Stimulated activated CD4-positive, alpha-beta T cell treated with anti-CD3 and anti-CD28 coated beads, TNF-alpha, amount 100 ng/mL, for 1 hour (primary cell): ENCODE results near the gene FUZ.

Experiments used
- DNase-seq, 3 donors: peaks; one replicate each; pipeline ENCODE4 v3.0.0-alpha.2; 2020; ENCODE audit warnings: low read depth in 3 of 3, low spot score in 1 of 3

The FUZ gene

GRCh38 chr19:49812997-49813861 is at the start of gene FUZ:
Gene FUZ (minus strand): TSS chr19:49813292. CDS start chr19:49813106, 186 bp downstream.
- DNase-seq, result peak; percentile 74 to 84 (median 79)

- no peak for DNase-seq
These were observed 49.5 kb upstream of the FUZ start for GRCh38 chr19:49862391-49863253.

DNA sequence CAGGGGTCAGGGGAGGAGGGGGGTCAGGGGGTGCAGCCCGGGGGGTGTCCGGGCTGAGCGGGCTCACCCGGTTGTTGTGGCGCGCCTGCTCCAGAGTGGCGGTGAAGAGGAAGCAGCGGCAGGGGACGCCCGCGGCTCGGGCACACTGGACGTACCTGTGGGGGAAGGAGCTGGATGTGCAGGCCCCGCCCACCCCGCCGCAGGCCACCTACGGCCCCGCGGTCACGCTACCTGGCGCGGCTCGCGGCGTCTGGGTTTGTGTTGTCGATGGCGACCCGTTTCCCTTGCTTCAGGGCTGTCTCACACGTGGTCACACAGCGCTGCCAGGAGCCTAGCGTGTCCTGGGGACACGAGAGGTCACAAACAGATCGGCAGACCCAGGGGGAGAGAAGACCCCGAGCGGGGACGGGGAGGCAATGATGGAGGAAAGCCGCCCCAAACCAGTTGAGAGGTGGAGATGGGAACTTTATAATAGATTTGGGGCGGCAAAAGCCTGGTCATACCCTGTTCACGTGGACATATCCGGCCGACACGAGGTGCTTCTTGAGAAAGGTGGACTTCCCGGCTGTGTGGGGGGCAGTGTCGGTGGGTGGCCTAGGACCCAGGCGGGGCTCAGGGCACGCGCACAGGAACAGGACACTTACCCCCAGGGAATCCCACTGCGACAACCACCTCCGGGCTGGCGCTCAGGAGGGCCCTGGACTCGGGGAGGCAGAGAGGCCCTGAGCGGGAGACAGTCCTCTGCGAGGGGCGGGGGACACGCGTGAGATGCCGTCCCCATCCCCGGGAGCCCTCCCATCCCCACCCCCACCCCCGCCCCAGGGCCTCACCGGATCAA is 48.7 kb upstream of the FUZ start:
- no peak for DNase-seq

- no peak for DNase-seq
These were observed 48.0 kb upstream of the FUZ start for GRCh38 chr19:49861107-49861506.

- DNase-seq, result no peak
These were observed 47.4 kb upstream of the FUZ start for GRCh38 chr19:49860336-49861102.

- DNase-seq, result no peak
These were observed 46.7 kb upstream of the FUZ start for GRCh38 chr19:49859682-49860335.

GRCh38 chr19:49858088-49858985 is 45.2 kb upstream of the FUZ start:
- DNase-seq, result no peak

- no peak for DNase-seq
These were observed 44.7 kb upstream of the FUZ start for GRCh38 chr19:49857838-49858087.

DNA sequence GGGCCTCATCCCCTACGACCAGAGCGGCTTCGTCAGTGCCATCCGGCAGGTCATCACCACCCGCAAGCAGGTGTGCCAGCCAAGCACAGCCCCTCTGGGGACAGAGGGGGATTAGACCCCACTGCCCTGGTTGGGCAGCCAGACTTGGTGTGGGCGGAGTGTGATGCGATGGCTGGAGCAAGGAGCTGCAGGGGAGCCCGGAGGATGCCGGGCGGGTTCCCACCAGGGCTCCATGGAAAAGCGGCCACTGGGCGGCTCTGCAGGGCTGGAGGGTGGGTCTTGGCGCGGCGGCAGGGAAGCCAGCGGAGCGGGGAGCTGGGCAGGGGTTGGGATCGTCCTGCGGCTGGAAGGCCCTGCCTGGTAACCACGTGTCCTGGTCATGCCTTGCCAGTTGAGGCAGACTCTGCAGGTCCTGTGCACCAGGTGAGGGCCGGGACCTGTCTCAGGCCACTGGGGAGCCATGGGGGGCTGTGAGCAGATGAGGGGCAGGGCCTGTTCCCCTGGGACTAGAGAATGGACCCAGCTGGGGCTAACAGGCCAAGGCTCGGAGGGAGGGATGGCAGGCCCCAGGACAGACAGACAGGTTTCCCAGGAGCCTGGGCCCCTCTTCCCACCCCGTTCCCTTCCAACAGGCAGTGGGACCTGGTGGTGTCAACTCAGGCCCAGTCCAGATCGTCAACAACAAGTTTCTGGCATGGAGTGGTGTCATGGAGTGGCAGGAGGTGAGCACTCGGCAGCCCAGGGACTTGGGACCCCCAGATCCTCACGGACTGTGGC is 44.2 kb upstream of the FUZ start:
- no peak for DNase-seq

GRCh38 chr19:49856574-49857021 is 43.5 kb upstream of the FUZ start:
- DNase-seq, result no peak

GRCh38 chr19:49855676-49856573 is 42.8 kb upstream of the FUZ start:
- DNase-seq, result no peak

DNA sequence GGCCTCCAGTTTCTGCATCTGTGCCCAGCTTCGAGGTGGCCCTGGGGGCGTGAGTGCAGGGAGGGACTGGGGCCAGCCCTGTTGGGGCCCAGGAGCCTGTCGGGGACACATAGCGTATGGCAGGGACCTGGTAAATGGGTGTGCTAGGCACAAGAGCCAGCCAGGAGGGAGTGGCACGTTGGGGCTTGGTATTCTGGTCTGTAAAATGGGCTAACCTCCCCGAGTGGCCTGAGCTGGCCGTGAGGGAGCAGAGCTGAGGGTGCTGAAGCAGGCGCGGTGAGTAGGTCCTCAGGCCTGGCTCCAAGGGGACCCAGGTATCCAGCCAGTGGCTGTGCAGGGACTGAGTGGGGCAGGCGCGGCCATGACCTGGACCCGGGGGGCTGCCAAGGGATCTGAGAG is 42.2 kb upstream of the FUZ start:
- DNase-seq, result no peak

DNA sequence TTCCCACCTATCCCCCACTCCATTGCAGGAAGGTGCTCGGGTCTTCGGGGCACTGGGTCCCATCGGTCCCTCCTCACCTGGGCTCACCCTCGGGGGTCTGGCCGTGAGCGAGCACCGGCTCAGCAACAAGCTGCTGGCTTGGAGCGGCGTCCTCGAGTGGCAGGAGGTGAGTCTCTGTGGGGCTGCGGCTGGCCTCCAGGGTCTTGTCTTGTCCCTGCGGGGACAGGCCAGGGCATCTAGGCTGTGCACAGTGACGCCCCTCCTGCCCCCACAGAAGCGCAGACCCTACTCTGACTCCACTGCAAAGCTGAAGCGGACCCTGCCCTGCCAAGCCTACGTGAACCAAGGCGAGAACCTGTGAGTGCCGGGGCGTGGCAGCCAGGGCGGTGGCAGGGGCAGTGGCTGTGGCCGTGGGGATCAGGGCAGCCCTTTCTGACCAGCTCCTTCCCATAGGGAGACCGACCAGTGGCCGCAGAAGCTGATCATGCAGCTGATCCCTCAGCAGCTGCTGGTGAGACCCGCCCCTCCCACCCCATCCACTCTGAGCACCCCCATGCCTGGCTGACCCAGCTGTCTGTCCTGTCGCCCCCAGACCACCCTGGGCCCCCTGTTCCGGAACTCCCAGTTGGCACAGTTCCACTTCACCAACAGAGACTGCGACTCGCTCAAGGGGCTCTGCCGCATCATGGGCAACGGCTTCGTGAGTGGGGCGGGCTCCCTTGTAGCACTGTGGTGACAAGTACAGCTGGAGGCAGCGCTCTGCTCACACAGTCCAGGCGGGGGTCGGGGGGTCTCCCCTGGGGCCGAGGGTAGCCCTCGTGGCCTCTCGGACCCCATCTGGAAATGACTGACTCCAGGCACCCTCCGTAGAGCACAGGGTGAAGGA is 41.5 kb upstream of the FUZ start:
- DNase-seq, result no peak

- DNase-seq, result no peak
These were observed 40.8 kb upstream of the FUZ start for GRCh38 chr19:49853852-49854377.

- DNase-seq, result no peak
These were observed 39.6 kb upstream of the FUZ start for GRCh38 chr19:49852631-49853126.
